ENCODE measurements around the gene SCART1.
"Not testable (repeated sequence)": the region's sequence is repeated elsewhere in the genome, so short reads cannot be mapped to it uniquely, and the experiment has no call there.

The SCART1 gene

GRCh38 chr10:133453516-133454203 lies at the start of gene SCART1:
Gene SCART1, plus strand, starts transcription at chr10:133453945. Its CDS starts 53 bp downstream, at chr10:133453998.
- DNase-seq (ENCODE audit: low read depth in 1 of 2, low spot score in 1 of 2) = no peak

GRCh38 chr10:133405272-133405671 lies 48.5 kb upstream of the SCART1 start:
- DNase-seq (ENCODE audit: low read depth in 1 of 2, low spot score in 1 of 2) = no peak

GRCh38 chr10:133405844-133406527 lies 47.8 kb upstream of the SCART1 start:
- DNase-seq (ENCODE audit: low read depth in 1 of 2, low spot score in 1 of 2) = no peak

- no peak for DNase-seq (ENCODE audit: low read depth in 1 of 2, low spot score in 1 of 2)
These were observed 42.0 kb upstream of the SCART1 start for GRCh38 chr10:133411523-133412380.

- DNase-seq (ENCODE audit: low read depth in 1 of 2, low spot score in 1 of 2) = no peak
These were observed 41.4 kb upstream of the SCART1 start for GRCh38 chr10:133412381-133412711.

- not testable (repeated sequence) for DNase-seq (ENCODE audit: low read depth in 1 of 2, low spot score in 1 of 2)
These were observed 39.3 kb upstream of the SCART1 start for GRCh38 chr10:133414401-133414800.

- DNase-seq (ENCODE audit: low read depth in 1 of 2, low spot score in 1 of 2) = no peak
These were observed 38.0 kb upstream of the SCART1 start for GRCh38 chr10:133415752-133416151.

- DNase-seq (ENCODE audit: low read depth in 1 of 2, low spot score in 1 of 2) = no peak
These were observed 35.3 kb upstream of the SCART1 start for GRCh38 chr10:133418289-133418993.

- no peak for DNase-seq (ENCODE audit: low read depth in 1 of 2, low spot score in 1 of 2)
These were observed 34.4 kb upstream of the SCART1 start for GRCh38 chr10:133419211-133419950.

GRCh38 chr10:133420028-133420427 lies 33.7 kb upstream of the SCART1 start:
- no peak for DNase-seq (ENCODE audit: low read depth in 1 of 2, low spot score in 1 of 2)

GRCh38 chr10:133420579-133420978 lies 33.2 kb upstream of the SCART1 start:
- no peak for DNase-seq (ENCODE audit: low read depth in 1 of 2, low spot score in 1 of 2)

GRCh38 chr10:133421336-133422222 lies 32.2 kb upstream of the SCART1 start:
- no peak for DNase-seq (ENCODE audit: low read depth in 1 of 2, low spot score in 1 of 2)

GRCh38 chr10:133422223-133422806 lies 31.4 kb upstream of the SCART1 start:
- no peak for DNase-seq (ENCODE audit: low read depth in 1 of 2, low spot score in 1 of 2)

GRCh38 chr10:133422807-133423771 lies 30.7 kb upstream of the SCART1 start:
- no peak for DNase-seq (ENCODE audit: low read depth in 1 of 2, low spot score in 1 of 2)

- DNase-seq (ENCODE audit: low read depth in 1 of 2, low spot score in 1 of 2) = not testable (repeated sequence)
These were observed 29.6 kb upstream of the SCART1 start for GRCh38 chr10:133424102-133424501.

GRCh38 chr10:133424601-133425000 lies 29.1 kb upstream of the SCART1 start, which contains the start of gene SPRN:
Gene SPRN, minus strand, starts transcription at chr10:133424625. Its CDS starts 944 bp downstream, at chr10:133423681.
- DNase-seq (ENCODE audit: low read depth in 1 of 2, low spot score in 1 of 2) = not testable (repeated sequence)

- not testable (repeated sequence) for DNase-seq (ENCODE audit: low read depth in 1 of 2, low spot score in 1 of 2)
These were observed 24.2 kb upstream of the SCART1 start for GRCh38 chr10:133429571-133429970.
